ENCODE results near the gene CNTN2.
A peak's percentile ranks its signal among the peaks of the same experiment; 100 is the strongest.

Gene CNTN2

DNA sequence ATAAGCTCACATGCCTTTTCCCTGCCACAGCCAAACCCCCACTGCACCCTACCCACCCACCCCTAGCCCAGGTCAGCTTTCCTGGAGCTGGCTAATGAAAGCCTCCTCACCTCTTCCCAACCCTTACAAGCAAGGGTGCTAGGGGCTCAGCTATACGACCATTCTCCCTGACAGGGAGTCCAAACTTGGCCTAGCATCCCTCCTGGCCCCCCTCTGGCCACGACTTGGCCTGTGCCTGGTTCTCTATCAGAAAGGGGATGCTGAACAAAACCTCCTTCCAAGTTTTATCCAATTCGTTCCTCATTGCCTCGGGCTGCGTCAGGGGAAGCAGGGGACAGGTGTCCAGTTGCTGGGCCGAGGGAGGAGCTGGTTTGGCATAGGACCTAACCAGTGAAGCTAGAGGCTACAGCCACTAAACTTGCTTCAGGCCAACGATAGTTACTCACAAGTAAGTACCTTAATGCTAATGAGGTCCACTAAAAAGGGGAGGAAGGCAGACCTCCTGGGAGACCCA, 32.7 kb downstream of the CNTN2 start:
- H3K27ac ChIP-seq: no peak overlapping the region
- no peaks in the 10 kb centered on the region for H3K9me3 ChIP-seq
- H3K27me3 ChIP-seq: no peaks in the 10 kb centered on the region
- no peak for TF ChIP-seq Cebpa-rat (IDR thresholded peaks at IDR 0.05)
- no peaks in the 10 kb centered on the region for H3K36me3 ChIP-seq
- H3K4me1 ChIP-seq: no peaks in the 10 kb centered on the region; the same call in 1 of the 2 replicates
- no peak overlapping the region; the same call in 1 of the 2 replicates for H3K4me2 ChIP-seq
- H4K20me1 ChIP-seq: no peaks in the 10 kb centered on the region
- no peak overlapping the region for H3K9ac ChIP-seq
- H3K4me3 ChIP-seq: no peak overlapping the region

DNA sequence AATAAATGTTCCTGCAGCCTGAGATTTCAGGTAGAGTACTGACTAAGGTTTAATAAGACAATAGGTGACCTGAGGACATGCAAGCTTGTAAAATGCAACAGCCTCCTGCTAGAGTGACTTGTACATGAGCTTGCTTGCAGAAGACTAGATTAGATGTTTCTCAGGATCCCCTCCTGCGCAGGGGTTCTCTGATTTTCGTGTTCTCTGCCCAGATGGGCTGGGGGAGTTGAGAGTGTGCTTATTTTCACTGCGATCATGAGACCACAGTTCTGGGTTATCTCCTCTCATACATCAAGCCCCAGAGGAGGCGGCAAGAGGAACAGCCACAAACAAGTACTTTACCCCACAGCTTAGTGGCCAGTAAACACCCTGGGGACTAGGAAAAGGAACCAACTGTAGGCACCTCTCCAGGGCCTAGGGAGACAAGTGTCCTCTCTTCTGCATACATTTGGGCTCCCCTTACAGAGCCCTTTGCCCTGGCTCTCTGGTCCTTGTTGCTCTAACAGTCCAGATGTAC, 33.3 kb downstream of the CNTN2 start:
- TF ChIP-seq Cebpa-rat (IDR thresholded peaks at IDR 0.05): no peak
- no peaks in the 10 kb centered on the region for H4K20me1 ChIP-seq
- H3K9me3 ChIP-seq: no peaks in the 10 kb centered on the region
- no peaks in the 10 kb centered on the region; the same call in 1 of the 2 replicates for H3K4me1 ChIP-seq
- H3K27ac ChIP-seq: no peak overlapping the region
- peak overlapping the region; percentile 14; the same call in 1 of the 2 replicates for H3K4me2 ChIP-seq
- no peak overlapping the region for H3K4me3 ChIP-seq
- no peak overlapping the region for H3K9ac ChIP-seq
- H3K36me3 ChIP-seq: no peaks in the 10 kb centered on the region
- H3K27me3 ChIP-seq: no peaks in the 10 kb centered on the region

DNA sequence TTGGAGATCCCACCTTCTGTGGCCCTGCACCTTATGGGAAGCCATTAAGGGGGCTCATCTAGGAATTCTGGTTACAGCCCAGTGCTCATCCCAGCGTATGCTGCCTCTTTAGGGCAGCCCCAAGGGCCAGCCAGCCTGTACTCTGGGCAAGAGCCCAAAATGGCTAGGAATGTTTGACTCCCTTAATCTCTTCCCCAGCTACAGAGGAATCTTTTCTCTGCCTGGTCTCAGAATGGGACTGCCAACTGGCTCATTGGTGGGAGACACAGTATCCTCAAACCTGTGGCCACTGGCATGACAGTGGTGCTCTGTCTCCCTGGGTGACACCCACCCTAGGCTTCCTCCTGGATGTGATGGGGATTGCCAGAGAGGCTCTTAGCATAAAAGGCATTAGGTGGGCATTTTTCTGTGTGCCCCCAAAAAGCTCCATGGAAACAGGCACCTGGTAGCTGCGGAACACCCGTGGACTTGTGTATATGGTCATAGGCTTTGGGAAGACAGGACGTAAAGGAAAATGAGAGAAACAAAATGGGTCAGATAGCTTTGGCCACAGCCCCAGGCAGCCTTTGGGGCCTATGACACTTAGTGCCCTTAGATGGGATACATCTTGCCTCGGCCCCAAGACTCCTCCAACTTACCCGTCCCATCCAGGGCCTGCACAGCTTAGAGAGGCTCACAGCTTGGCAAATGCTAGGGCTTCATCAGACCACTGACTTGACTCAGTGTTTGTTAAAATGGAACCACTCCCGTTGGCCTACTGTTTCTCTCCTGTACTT, 34.3 kb downstream of the CNTN2 start:
- Histone ChIP-seq H3K4me3 (no peak overlapping the region), H3K4me1 (no peaks in the 10 kb centered on the region; the same call in 1 of the 2 replicates)

DNA sequence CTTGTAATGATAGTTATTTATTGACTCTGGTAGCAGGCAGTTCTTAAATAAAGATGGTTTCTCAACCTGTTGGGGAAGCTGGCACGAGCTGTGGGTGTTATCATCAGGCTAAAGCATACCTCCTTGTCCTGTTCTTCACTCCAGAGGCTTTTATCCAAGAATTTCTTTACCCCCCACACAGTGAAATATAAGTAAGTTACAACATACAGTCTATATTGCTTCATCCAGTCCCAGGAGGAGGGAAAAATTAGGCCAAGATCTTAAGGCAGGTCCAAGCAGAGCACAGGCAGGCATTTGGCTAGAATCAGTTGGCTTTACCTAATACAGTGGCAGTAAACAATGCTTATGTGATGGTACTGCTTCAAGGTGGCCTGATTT, 34.9 kb downstream of the CNTN2 start:
- Histone ChIP-seq H3K4me3 (no peak overlapping the region), H3K36me3 (0 out of 2 replicates have a peak, but pooled peaks cover 6% of the 10 kb centered on the region), H3K4me2 (no peak overlapping the region), H4K20me1 (no peaks in the 10 kb centered on the region), H3K9ac (no peak overlapping the region), H3K27ac (no peak overlapping the region), H3K27me3 (no peaks in the 10 kb centered on the region), H3K9me3 (no peaks in the 10 kb centered on the region), H3K4me1 (no peaks in the 10 kb centered on the region; the same call in 1 of the 2 replicates)
- no peak for TF ChIP-seq Cebpa-rat (IDR thresholded peaks at IDR 0.05)

More for the DNA sequence above, 34.3 kb downstream of the CNTN2 start:
- Histone ChIP-seq H3K27me3 (no peaks in the 10 kb centered on the region), H3K9me3 (no peaks in the 10 kb centered on the region), H3K27ac (no peak overlapping the region), H3K9ac (no peak overlapping the region), H3K4me2 (no peak overlapping the region), H3K36me3 (0 out of 2 replicates have a peak, but pooled peaks cover under 1% of the 10 kb centered on the region), H4K20me1 (no peaks in the 10 kb centered on the region)
- TF ChIP-seq Cebpa-rat (IDR thresholded peaks at IDR 0.05): no peak

DNA sequence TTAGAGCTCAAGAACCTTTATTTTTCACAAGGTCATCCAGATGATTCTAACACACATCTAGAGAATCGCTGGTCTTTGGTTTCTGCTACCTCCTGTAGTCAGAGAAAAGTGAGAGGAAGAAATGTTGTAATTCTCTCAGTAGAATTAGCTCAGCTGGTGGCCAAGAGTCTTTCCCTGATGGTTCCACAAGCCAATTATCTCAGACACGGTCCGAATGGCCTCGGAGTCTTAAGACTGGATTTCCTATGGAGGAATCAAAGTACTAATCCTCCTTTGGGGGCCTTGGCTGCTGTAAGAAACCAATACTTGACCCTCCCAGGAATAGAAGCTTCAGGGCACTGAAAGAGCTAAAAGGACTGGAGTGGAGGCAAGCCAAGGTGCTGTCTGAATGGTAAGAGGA, 39.4 kb downstream of the CNTN2 start:
- H3K36me3 ChIP-seq: peaks cover 48% of the 10 kb centered on the region
- H3K4me2 ChIP-seq: no peak overlapping the region
- TF ChIP-seq Cebpa-rat (IDR thresholded peaks at IDR 0.05): no peak
- no peaks in the 10 kb centered on the region for H3K4me1 ChIP-seq
- no peaks in the 10 kb centered on the region for H3K9me3 ChIP-seq
- H4K20me1 ChIP-seq: no peaks in the 10 kb centered on the region
- H3K27me3 ChIP-seq: no peaks in the 10 kb centered on the region
- H3K9ac ChIP-seq: no peak overlapping the region
- no peak overlapping the region for H3K4me3 ChIP-seq
- H3K27ac ChIP-seq: no peak overlapping the region

DNA sequence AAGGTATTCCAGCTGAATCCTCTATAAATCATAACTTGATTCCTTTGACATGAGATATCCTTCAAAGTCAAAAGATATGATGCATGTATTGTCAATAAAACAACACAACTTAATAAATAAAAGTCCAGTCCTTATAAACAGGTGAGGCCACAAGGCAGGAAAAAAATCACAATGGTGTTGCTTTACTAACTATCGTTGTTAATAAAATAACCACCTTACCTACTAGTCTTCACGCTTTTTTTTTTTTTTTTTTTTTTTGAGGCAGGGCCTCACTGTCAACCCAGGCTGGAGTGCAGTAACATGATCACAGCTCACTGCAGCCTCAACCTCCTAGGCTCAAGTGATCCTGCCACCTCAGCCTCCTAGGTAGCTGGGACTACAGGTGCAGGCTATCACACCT, 41.3 kb downstream of the CNTN2 start, which contains the start of gene TMEM81:
Gene TMEM81, minus strand, starts transcription at position 101 of the 400 bp plus-strand sequence. CDS start 140 bp downstream, outside the sequence.
- Histone ChIP-seq H3K36me3 (peaks cover 67% of the 10 kb centered on the region), H3K27me3 (no peaks in the 10 kb centered on the region), H3K9ac (no peak within 1 kb of the TSS), H4K20me1 (no peaks in the 10 kb centered on the region), H3K4me2 (no peak within 1 kb of the TSS), H3K9me3 (no peaks in the 10 kb centered on the region), H3K4me1 (no peaks in the 10 kb centered on the region), H3K27ac (no peak within 1 kb of the TSS), H3K4me3 (no peak within 1 kb of the TSS)
- no peak for TF ChIP-seq Cebpa-rat (IDR thresholded peaks at IDR 0.05)

DNA sequence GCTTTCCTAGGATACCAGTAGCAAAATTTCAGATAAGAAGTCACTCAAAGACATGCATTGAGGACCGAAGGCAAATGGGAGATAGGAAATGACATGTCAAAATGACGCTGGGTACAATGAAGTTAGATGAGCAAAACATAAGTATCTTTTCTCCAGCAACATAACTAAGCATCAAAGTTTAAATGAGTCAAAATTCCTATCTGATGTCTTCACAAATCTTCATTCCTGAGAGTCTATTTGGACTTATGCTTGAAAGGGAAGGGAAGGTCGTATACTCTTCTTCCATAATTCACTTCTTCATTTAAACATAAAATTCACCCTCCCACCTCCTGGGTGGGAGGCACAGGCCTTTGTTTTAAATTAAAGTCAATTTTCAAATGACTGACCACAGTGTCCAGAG, 45.3 kb downstream of the CNTN2 start:
- Histone ChIP-seq H3K27ac (no peak overlapping the region), H3K4me1 (no peaks in the 10 kb centered on the region), H3K9ac (no peak overlapping the region), H3K4me2 (no peak overlapping the region), H3K9me3 (no peaks in the 10 kb centered on the region), H3K27me3 (no peaks in the 10 kb centered on the region), H3K4me3 (no peak overlapping the region), H3K36me3 (peaks cover 96% of the 10 kb centered on the region), H4K20me1 (0 out of 2 replicates have a peak, but pooled peaks cover 6% of the 10 kb centered on the region)
- TF ChIP-seq Cebpa-rat (IDR thresholded peaks at IDR 0.05): no peak

DNA sequence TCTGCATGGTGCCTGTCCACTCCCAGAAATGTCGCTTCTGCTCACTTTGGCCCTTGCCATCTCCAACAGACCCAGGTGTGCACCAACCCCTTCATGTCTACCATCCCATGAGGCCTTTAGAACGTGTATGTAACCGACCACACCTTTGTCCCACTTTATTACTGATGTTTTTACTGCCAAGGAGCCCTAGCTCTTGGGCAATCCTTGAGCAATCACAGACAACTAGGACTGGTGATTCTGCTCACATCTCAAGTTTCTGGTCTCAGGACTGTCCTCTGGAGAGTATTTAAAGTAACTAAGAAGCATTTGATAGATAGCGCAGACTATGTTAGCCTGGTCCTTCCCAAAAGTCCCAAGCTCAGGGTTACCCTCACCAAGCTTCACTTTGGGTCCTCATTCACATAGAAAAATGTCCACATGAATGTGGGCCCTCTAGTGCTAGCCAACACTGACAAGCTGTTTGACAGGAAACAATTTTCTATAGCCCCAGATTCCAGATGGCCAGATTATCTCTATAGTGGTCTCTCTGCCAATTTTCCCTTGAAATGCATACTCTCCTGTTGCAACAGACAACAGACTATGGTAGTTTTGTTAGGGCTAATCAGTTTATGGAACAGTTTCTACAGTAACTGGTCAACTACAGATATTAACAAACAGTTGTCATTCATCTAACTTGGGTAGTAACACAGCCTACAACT, 48.2 kb downstream of the CNTN2 start:
- Histone ChIP-seq H4K20me1 (0 out of 2 replicates have a peak, but pooled peaks cover 6% of the 10 kb centered on the region), H3K36me3 (peaks cover 97% of the 10 kb centered on the region), H3K27me3 (no peaks in the 10 kb centered on the region), H3K27ac (no peak overlapping the region), H3K4me1 (no peaks in the 10 kb centered on the region), H3K9ac (no peak overlapping the region), H3K4me2 (no peak overlapping the region), H3K4me3 (no peak overlapping the region), H3K9me3 (no peaks in the 10 kb centered on the region)
- TF ChIP-seq Cebpa-rat (IDR thresholded peaks at IDR 0.05): no peak; the same call in 1 of the 2 replicates

DNA sequence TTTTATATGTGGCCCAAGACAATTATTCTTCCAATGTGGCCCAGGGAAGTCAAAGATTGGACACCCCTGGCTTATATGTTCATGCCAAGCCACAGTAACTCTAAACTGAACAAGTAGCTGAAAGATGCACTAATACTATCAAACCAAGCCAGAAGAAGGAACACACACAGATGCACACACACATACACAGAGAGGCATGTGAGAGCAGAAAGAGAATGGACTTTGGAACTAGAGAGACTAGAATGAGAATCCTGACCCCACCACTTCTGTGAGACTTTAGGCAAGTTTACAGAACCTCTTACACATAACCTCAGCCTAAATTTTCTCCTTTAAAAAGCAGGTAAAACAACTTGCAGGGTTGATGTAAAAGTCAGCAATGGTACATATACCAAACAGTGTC, 52.4 kb downstream of the CNTN2 start:
- no peak overlapping the region for H3K9ac ChIP-seq
- no peaks in the 10 kb centered on the region for H3K27me3 ChIP-seq
- no peak for TF ChIP-seq Cebpa-rat (IDR thresholded peaks at IDR 0.05)
- no peak overlapping the region for H3K4me2 ChIP-seq
- no peaks in the 10 kb centered on the region for H3K9me3 ChIP-seq
- 0 out of 2 replicates have a peak, but pooled peaks cover 2% of the 10 kb centered on the region for H4K20me1 ChIP-seq
- H3K4me3 ChIP-seq: no peak overlapping the region
- H3K4me1 ChIP-seq: no peaks in the 10 kb centered on the region
- H3K36me3 ChIP-seq: peaks cover 97% of the 10 kb centered on the region
- H3K27ac ChIP-seq: no peak overlapping the region

All from BLaER1 (cell line).